Measurements from ENCODE around the gene ANKS3.

GRCh38 chr16:4682084-4682591, 51.9 kb downstream of the ANKS3 start:
- TF ChIP-seq CTCF (IDR thresholded peaks at IDR 0.05): no peak
- TF ChIP-seq POLR2A (IDR thresholded peaks at IDR 0.05): no peak
- no peak for TF ChIP-seq POLR2AphosphoS5 (IDR thresholded peaks at IDR 0.05)
- no peak for TF ChIP-seq EP300 (IDR thresholded peaks at IDR 0.05)
